Calu3 (cell line): ENCODE data around the gene MYH9. TPM values are rescaled to one million over a fixed set of nuclear protein-coding genes. Genes with fewer than 3 reads are reported as not detected.
"Not testable (repeated sequence)": the region's sequence is repeated elsewhere in the genome, so short reads cannot be mapped to it uniquely, and the experiment has no call there.

Source experiments
- BruUV-seq: library from RNA; stranded (reverse); fragments of 400-500 nt; replicated peaks from 2 replicates; lab custom pipeline; 2021; lab: Mats Ljungman, UMichigan
- CTCF ChIA-PET: fragments of 300-600 bp; sonication (Branson Sonifier 250); formaldehyde crosslinking; loops from one replicate; lab custom pipeline; 2022; ENCODE audit warnings: antibody characterized with exemption; lab: Charles Lee
- DNase-seq: peaks from one replicate; pipeline ENCODE4 v3.0.0; 2022
- H3K27ac Mint-ChIP-seq: one replicate; pipeline ENCODE4 v1.8.0; 2022; ENCODE audit warnings: mixed read lengths; ENCODE audit not compliant: unreplicated experiment
- H3K27me3 Mint-ChIP-seq: one replicate; pipeline ENCODE4 v1.8.0; 2022; ENCODE audit warnings: mixed read lengths; ENCODE audit not compliant: unreplicated experiment
- H3K36me3 Mint-ChIP-seq: one replicate; pipeline ENCODE4 v1.8.0; 2022; ENCODE audit warnings: mild to moderate bottlenecking, moderate library complexity, mixed read lengths; ENCODE audit not compliant: insufficient read depth, unreplicated experiment
- H3K4me1 Mint-ChIP-seq: one replicate; pipeline ENCODE4 v1.8.0; 2022; ENCODE audit warnings: mild to moderate bottlenecking, low read depth, mixed read lengths; ENCODE audit not compliant: unreplicated experiment
- H3K4me3 Mint-ChIP-seq: one replicate; pipeline ENCODE4 v1.8.0; 2022; ENCODE audit warnings: mild to moderate bottlenecking, low read depth, moderate library complexity, mixed read lengths; ENCODE audit not compliant: unreplicated experiment
- H3K9me3 Mint-ChIP-seq: one replicate; pipeline ENCODE4 v1.8.0; 2022; ENCODE audit warnings: low read depth, mixed read lengths; ENCODE audit not compliant: unreplicated experiment
- intact Hi-C: fragments of 100-400 bp; cut with micrococcal nuclease; formaldehyde crosslinking; loops from one replicate; pipeline ENCODE4 v1.10.0; 2022; ENCODE audit not compliant: unreplicated experiment
- total RNA-seq: library from RNA; stranded (reverse); gene quantifications from 2 replicates; pipeline ENCODE4 v1.2.3, GENCODE V29; 2022
- TF ChIP-seq, protein P1 (sequence below): fragments of 200-600 bp; IDR thresholded peaks from one replicate; pipeline ENCODE4 v1.8.0; 2022; ENCODE audit warnings: antibody characterized with exemption; ENCODE audit not compliant: unreplicated experiment

The MYH9 gene
- total RNA-seq, 1 experiment from 2014 or later = 606 TPM

DNA sequence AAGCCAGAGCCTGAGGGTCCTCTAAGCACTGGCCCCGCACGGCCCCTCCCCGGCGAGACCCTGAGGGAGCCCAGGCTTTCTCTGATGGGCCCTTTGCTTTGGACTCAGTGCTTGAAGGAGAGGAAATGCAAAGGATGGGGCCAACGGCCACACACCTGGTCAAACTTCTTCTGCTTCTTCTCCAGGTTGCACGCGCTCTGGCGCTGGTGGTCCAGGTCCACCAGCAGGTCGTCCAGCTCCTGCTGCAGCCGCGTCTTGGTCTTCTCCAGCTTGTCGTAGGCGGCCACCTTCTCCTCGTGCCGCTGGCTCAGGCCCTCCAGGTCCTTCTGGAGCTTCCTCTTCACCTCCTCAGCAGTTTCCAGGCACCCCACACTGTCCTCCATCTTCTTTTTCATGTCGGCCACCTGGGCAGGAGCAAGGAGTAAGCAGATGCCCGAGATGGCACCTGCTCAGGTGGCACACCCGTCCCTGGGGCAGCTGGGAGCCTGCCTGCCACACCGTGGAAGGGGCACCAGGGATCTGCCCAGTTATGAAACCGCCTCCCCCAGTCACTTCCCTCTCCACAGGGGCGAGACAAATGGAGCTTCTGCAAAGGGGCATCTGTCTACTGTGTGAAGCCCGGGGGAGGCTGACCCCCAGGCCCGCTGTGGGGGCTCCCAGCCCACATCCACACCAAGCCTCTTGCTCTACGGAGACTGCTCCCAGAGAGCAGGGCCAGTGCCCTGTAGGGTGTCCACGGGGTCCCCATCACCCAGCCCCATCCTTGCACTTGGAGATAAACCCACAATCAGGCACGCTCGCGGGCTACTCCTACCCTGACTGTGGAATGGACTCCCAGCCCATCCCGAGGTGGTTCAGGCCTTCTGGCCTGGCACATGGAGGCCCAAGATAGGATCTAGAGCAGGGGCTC, 95.7 kb downstream of the MYH9 start:
- Mint-ChIP-seq H3K9me3 (no peaks in the 10 kb centered on the region), H3K4me1 (no peaks in the 10 kb centered on the region), H3K27me3 (no peaks in the 10 kb centered on the region), H3K27ac (no peak overlapping the region), H3K4me3 (no peak overlapping the region), H3K36me3 (peaks cover 89% of the 10 kb centered on the region)
- intact Hi-C loops = no loop called here
- TF ChIP-seq, protein P1, sequence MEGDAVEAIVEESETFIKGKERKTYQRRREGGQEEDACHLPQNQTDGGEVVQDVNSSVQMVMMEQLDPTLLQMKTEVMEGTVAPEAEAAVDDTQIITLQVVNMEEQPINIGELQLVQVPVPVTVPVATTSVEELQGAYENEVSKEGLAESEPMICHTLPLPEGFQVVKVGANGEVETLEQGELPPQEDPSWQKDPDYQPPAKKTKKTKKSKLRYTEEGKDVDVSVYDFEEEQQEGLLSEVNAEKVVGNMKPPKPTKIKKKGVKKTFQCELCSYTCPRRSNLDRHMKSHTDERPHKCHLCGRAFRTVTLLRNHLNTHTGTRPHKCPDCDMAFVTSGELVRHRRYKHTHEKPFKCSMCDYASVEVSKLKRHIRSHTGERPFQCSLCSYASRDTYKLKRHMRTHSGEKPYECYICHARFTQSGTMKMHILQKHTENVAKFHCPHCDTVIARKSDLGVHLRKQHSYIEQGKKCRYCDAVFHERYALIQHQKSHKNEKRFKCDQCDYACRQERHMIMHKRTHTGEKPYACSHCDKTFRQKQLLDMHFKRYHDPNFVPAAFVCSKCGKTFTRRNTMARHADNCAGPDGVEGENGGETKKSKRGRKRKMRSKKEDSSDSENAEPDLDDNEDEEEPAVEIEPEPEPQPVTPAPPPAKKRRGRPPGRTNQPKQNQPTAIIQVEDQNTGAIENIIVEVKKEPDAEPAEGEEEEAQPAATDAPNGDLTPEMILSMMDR = no peak
- no peak for DNase-seq
- no TSS peak for BruUV-seq
- CTCF ChIA-PET = interaction anchor here (0.6 kb wide), 1 partner anchor 362 kb away, joined by 5 read pairs; no protein-coding TSS in a partner anchor

DNA sequence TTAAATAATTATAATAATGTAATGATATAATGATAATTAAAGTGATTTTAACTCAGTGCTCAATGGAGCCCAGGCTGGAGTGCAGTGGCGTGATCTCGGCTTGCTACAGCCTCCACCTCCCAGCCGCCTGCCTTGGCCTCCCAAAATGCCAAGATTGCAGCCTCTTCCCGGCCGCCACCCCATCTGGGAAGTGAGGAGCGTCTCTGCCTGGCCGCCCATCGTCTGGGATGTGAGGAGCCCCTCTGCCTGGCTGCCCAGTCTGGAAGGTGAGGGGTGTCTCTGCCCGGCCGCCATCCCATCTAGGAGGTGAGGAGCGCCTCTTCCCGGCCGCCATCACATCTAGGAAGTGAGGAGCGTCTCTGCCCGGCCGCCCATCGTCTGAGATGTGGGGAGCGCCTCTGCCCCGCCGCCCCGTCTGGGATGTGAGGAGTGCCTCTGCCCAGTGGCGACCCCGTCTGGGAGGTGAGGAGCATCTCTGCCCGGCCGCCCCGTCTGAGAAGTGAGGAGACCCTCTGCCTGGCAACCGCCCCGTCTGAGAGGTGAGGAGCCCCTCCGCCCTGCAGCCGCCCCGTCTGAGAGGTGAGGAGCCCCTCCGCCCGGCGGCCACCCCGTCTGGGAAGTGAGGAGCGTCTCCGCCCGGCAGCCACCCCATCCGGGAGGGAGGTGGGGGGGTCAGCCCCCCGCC, 97.2 kb downstream of the MYH9 start:
- H3K4me1 Mint-ChIP-seq, CTCF ChIA-PET, H3K4me3 Mint-ChIP-seq, DNase-seq, intact Hi-C loops, H3K27me3 Mint-ChIP-seq, BruUV-seq, H3K9me3 Mint-ChIP-seq, H3K27ac Mint-ChIP-seq: not testable (repeated sequence)
- peaks cover 90% of the 10 kb centered on the region for H3K36me3 Mint-ChIP-seq

- H3K4me3 Mint-ChIP-seq, H3K27me3 Mint-ChIP-seq, CTCF ChIA-PET, H3K9me3 Mint-ChIP-seq, DNase-seq, intact Hi-C loops, BruUV-seq, H3K27ac Mint-ChIP-seq, H3K4me1 Mint-ChIP-seq: not testable (repeated sequence)
- peaks cover 88% of the 10 kb centered on the region for H3K36me3 Mint-ChIP-seq
Observed at GRCh38 chr22:36289948-36290371, 97.8 kb downstream of the MYH9 start.

DNA sequence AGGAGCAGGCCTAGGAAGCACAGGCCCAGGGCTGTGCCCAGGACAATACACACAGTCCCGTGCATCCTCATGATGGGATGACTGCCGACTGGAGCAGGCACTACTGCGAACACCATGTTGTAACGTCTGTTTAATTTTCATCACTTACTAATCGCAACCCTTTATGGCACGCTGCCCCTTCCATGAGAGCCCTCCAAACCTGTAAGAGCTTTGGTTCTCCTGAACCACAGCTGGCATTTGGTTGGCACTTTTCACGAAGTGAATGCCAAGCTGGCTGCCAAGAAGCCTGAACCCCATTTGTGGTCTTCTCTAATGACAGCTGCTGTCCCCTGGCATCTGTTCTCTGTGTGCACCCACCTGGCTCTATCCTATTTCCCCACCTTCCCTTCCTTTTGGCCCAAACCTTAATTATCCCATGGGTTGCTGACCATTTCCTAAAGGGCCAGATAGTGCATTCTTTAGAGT, 98.3 kb downstream of the MYH9 start:
- H3K36me3 Mint-ChIP-seq = peaks cover 85% of the 10 kb centered on the region
- CTCF ChIA-PET = no interaction called here
- BruUV-seq = no TSS peak
- no peaks in the 10 kb centered on the region for H3K27me3 Mint-ChIP-seq
- intact Hi-C loops = no loop called here
- no peak for DNase-seq
- H3K4me3 Mint-ChIP-seq = no peak overlapping the region
- no peak overlapping the region for H3K27ac Mint-ChIP-seq
- TF ChIP-seq, protein P1 = no peak
- peaks cover 5% of the 10 kb centered on the region for H3K4me1 Mint-ChIP-seq
- no peaks in the 10 kb centered on the region for H3K9me3 Mint-ChIP-seq

GRCh38 chr22:36288571-36289405, 99.0 kb downstream of the MYH9 start:
- CTCF ChIA-PET = no interaction called here
- BruUV-seq = TSS peak; percentile 95
- DNase-seq = no peak
- intact Hi-C loops = no loop called here
- Mint-ChIP-seq H3K27me3 (no peaks in the 10 kb centered on the region), H3K27ac (no peak overlapping the region), H3K36me3 (peaks cover 85% of the 10 kb centered on the region), H3K9me3 (no peaks in the 10 kb centered on the region), H3K4me3 (no peak overlapping the region), H3K4me1 (peaks cover 5% of the 10 kb centered on the region)
- TF ChIP-seq, protein P1 = no peak
